Bone marrow (tissue), 2 donors: Measurements from ENCODE around the gene NPC2.
"Not testable (repeated sequence)": the region's sequence is repeated elsewhere in the genome, so short reads cannot be mapped to it uniquely, and the experiment has no call there.

Experiments
- DNase-seq, 2 donors: peaks; one replicate each; lab custom pipeline; 2025; lab: John Stamatoyannopoulos, UW

Gene NPC2

GRCh38 chr14:74492776-74493342 is at the start of gene NPC2:
Gene NPC2, minus strand, starts transcription at chr14:74493305. Its CDS starts 31 bp downstream, at chr14:74493274.
- no peak for DNase-seq

DNA sequence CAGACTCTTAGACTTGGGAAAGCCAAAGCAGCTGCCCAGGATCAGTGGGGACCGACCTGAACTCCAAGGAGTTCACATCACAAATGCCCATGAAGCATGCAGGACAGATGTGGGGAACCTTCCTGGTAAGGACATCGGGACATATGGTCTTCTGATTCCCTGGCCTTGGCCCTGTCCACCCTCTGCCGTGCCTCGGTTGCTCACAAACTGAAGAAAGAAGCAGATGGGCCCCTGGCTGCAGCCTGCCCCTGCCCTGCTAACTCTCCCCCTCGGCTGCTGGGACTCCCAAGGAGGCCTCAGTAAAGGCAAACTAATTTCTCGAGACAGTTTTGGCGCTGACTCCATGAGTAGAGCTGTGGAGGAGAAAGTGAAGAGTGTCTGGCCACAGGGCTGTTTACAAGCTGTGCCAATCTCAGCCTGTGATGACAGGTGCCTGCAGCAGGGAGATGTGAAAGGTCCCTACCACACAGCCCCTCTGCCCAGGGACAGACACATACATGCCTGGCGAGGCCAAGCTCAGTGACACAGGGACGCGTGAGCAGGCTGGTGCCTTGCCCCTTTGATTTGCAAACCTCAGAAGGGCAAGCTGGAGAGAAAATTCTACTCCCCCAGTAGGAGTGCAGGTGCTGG is 49.1 kb upstream of the NPC2 start:
- DNase-seq: no peak

DNA sequence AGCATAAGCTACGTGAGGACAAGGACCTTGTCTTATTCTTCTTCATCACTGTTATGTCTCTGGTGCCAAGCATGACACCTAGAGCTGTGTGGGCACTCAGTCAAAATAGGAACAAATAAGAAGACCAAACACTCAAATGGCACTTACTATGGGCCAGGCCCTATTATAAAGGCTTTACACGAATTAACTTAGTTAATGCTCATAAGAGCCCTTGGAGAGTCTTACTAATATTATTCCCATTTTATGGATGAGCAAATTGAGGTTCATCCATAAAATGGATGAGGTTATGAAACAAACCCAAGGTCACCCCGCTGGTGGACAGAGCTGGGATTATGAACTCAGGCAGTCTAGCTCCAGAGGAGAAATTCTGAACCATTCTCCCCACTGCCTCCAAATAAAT is 48.1 kb upstream of the NPC2 start:
- DNase-seq: no peak

DNA sequence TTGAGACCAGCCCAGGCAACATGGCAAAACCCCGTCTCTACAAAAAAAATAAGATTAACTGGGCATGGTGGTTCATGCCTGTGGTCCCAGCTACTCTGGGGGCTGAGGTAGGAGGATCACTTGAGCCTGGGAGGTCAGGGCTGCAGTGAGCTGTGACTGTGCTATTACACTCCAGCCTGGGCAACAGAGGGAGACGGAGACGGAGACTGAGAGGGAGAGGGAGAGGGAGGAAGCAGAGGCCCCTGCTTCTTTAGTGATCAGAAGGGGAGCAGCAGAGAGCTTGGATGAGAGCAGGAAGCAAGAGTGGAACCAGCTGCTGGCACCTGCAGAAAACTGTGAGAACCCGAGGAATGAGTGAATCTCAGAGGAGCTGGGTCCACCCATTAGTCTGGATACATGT is 46.4 kb upstream of the NPC2 start:
- no peak for DNase-seq

GRCh38 chr14:74538411-74539391 is 45.6 kb upstream of the NPC2 start:
- DNase-seq: no peak

DNA sequence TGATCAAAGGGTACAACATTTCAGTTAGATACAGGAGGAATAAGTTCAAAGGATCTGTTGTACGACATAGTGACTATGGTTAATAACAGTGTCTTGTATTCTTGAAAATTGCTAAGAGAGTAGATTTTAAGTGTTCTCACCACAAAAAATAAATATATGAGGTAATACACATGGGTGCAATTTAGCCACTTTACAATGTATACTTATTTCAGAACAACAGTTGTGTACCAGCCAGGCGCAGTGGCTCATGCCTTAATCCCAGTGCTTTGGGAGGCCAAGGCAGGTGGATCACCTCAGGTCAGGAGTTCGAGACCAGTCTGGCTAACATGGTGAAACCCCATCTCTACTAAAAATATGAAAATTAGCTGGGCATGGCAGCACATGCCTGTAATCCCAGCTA is 43.2 kb upstream of the NPC2 start:
- DNase-seq: not testable (repeated sequence)

DNA sequence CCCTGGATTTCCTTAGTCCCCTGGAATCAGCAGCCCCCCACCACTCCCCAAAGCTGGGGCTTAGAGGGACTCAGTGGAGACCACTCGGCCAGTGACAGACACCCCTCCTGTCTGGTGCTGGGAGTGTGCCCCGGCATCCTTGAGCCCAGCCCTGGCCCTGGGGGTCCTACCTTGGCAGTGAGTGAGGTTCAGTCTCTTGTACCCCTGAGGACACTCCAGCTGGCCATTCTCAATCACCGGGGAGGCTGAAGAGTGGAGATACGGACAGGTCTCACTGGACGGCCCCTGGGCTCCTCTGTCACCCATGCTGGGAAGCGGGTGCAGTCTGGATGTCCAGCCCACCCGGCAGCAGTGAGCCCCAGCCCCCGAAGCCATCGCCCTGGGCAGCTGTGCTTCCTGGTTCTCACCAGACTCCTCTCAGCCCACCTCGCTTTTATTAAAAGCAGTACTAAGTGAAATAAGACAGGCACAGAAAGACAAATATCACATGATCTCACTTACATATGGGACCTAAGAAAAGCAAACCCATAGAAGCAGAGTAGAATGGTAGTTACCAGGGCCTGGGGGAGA is 42.7 kb upstream of the NPC2 start:
- DNase-seq: no peak

GRCh38 chr14:74533576-74533975 is 40.5 kb upstream of the NPC2 start:
- no peak for DNase-seq

DNA sequence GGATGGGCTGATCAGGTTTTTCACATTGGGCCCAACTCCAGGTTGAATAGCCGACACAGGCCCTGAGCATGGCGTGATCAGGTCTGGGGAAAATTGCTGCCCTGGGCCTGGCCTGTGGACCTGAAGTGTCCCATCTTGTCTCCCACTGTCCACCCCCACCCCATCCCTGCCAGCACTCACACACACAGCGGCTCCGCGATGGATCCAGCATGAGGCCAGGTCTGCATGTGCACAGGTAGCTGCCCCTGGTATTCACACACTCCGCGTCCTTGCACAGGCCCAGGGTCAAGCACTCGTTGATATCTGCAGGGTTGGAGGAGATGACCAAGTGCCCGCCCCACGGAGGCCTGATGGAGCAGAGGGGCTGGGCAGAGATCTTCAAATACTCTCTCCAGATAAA is 39.1 kb upstream of the NPC2 start:
- no peak for DNase-seq

DNA sequence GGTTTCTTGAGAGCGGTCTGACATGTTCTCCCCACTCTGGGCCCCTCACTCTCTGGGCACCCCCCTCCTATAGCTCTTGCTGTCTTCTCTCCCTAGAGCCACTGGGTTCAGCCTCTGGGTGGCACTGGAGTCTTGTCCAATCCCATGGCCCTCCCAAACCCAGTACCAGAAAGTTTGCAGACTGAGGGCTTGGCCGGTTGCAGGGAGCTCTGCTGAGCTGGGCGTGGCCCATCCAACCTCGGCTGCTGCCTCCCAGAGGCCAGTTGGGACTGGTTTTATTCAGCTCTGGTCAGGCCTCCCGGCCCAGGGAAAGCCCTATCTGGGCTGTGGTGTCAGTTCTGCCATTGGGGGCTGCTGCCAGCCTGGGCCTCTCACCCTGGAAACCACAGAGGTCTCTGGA is 38.4 kb upstream of the NPC2 start:
- DNase-seq: no peak

GRCh38 chr14:74531006-74531405 is 37.9 kb upstream of the NPC2 start:
- no peak for DNase-seq

DNA sequence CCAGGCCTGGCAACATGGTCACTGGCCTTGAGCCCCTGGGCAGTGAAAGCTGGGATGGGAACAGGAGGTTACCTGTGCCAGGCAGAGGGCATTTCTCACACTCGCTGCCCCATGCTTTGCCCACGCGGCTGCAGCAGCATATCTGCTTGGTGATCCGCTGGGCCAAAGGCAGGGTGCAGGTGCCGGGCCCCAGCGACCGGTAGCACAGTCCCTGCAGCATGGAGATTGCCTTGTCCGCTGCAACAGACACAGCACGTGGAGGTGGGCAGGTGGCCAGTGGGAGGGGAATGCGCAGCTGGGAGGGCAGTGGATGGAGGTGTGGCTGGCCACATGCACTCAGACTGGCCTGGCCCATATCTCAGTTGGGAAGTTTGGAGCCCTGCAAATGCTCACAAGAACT is 35.8 kb upstream of the NPC2 start:
- DNase-seq: no peak

GRCh38 chr14:74528406-74528805 is 35.3 kb upstream of the NPC2 start:
- DNase-seq: no peak

DNA sequence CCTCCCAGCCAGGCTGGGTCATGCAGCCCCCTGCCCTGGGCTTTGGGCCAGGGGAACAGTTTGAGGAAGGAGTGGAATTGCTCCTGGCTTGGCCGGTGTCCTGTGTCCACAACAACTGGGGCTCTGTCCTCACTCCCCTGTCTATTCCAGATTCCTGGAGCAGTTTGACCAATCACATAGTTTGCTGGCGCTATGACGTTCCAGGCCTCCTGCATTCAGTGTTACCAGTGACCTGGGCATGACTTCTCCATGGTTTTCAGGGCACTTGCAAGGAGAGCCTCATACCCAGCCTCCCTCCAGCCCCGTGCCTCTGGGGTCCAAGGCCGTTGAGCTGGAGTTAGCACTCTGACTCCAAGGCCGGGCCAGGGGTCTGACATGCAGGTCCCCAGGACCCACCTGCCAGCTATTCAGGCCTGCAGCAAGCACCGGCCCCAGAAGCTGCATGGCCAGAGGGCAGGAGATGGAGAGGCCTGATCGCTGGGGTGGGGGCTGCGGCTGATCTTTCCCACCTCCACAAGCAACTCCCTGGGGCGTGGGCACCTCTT is 34.7 kb upstream of the NPC2 start:
- no peak for DNase-seq

- no peak for DNase-seq
These were observed 33.9 kb upstream of the NPC2 start for GRCh38 chr14:74526854-74527585.

- DNase-seq: no peak
These were observed 32.3 kb upstream of the NPC2 start for GRCh38 chr14:74525361-74525851.

GRCh38 chr14:74524812-74525135 is 31.7 kb upstream of the NPC2 start:
- DNase-seq: no peak

- no peak for DNase-seq
These were observed 31.1 kb upstream of the NPC2 start for GRCh38 chr14:74524076-74524811.

DNA sequence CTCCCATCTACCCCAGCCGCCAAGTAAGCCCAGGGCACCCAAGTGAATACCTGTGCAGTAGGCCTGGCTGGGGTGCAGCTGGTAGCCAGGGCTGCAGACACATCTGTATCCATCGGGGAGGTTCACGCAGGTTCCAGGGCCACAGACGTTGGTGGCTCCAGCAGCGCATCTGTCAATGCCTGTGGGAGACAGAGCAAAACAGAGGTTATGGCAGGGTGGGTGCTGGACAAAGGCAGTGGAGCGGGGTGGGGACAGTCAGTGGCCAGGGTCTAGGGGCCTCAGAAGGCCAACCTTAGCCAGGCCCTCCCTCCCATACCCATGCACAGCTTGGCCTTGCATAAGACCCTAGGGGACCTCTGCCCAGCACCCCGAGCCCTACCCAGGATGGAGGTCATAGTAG is 29.6 kb upstream of the NPC2 start:
- DNase-seq: no peak

DNA sequence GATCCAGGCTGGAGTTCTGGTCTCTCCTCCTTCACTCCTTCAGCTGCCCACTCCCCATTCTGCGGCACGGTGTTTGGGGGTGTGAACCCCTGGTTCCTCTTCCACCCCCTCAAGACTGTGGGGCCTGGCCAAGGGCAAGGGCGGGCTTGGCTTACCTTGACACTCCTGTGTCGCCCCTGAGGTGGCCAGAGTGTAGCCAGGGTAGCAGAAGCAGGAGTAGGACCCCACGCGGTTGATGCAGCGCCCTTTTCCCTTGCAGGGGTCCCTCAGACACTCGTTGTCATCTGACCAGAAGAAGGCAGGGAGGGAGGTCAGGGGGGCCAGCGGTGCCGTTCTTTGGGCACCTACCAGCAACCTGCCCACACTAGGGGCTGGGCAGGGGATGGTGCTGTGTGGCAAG is 28.7 kb upstream of the NPC2 start:
- no peak for DNase-seq
